Measurements from ENCODE around the gene PMFBP1.

- TF ChIP-seq CTCF (IDR thresholded peaks at IDR 0.05) (no peak), EZH2 (IDR thresholded peaks at IDR 0.05; ENCODE audit: borderline replicate concordance, insufficient read depth, low read depth, low read length, poor library complexity, severe bottlenecking) (no peak)
Measured at GRCh38 chr16:72195609-72196008, 23.7 kb upstream of the PMFBP1 start.
